ENCODE results near the gene APAF1.
"Not testable (repeated sequence)": the region's sequence is repeated elsewhere in the genome, so short reads cannot be mapped to it uniquely, and the experiment has no call there.

APAF1 gene, protein sequence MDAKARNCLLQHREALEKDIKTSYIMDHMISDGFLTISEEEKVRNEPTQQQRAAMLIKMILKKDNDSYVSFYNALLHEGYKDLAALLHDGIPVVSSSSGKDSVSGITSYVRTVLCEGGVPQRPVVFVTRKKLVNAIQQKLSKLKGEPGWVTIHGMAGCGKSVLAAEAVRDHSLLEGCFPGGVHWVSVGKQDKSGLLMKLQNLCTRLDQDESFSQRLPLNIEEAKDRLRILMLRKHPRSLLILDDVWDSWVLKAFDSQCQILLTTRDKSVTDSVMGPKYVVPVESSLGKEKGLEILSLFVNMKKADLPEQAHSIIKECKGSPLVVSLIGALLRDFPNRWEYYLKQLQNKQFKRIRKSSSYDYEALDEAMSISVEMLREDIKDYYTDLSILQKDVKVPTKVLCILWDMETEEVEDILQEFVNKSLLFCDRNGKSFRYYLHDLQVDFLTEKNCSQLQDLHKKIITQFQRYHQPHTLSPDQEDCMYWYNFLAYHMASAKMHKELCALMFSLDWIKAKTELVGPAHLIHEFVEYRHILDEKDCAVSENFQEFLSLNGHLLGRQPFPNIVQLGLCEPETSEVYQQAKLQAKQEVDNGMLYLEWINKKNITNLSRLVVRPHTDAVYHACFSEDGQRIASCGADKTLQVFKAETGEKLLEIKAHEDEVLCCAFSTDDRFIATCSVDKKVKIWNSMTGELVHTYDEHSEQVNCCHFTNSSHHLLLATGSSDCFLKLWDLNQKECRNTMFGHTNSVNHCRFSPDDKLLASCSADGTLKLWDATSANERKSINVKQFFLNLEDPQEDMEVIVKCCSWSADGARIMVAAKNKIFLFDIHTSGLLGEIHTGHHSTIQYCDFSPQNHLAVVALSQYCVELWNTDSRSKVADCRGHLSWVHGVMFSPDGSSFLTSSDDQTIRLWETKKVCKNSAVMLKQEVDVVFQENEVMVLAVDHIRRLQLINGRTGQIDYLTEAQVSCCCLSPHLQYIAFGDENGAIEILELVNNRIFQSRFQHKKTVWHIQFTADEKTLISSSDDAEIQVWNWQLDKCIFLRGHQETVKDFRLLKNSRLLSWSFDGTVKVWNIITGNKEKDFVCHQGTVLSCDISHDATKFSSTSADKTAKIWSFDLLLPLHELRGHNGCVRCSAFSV (N-terminal part only)

GRCh38 chr12:98644712-98645571 lies at the start of gene APAF1, which contains the start of gene IKBIP:
TSS of gene APAF1 (plus strand) at chr12:98645290. CDS start at chr12:98648360, 3,070 bp downstream.
TSS of gene IKBIP (minus strand) at chr12:98644788. CDS start at chr12:98644701, 87 bp downstream.
- DNase-seq (ENCODE audit: low read depth) = peak; percentile 74

GRCh38 chr12:98597313-98597712 lies 47.8 kb upstream of the APAF1 start:
- DNase-seq (ENCODE audit: low read depth) = not testable (repeated sequence)

- no peak for DNase-seq (ENCODE audit: low read depth)
Measured at GRCh38 chr12:98601924-98602323, 43.2 kb upstream of the APAF1 start.

- no peak for DNase-seq (ENCODE audit: low read depth)
Measured at GRCh38 chr12:98606359-98606988, 38.6 kb upstream of the APAF1 start.

DNA sequence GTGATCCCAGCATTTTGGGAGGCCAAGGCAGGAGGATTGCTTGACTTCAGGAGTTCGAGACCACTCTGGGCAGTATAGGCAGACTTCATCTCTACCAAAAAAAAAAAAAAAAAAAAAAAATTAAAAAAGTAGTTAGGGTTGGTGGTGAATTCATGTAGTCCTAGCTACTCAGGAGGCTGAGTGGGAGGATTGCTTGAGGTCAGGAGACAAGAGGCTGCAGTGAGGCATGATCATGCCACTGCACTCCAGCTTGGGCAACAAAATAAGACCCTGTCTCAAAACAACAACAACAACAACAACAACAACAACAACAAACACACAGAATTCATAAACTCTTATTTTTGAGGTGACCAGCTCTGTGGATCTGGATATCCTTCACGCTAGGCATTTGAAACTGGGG lies 34.5 kb upstream of the APAF1 start:
- no peak for DNase-seq (ENCODE audit: low read depth)

DNA sequence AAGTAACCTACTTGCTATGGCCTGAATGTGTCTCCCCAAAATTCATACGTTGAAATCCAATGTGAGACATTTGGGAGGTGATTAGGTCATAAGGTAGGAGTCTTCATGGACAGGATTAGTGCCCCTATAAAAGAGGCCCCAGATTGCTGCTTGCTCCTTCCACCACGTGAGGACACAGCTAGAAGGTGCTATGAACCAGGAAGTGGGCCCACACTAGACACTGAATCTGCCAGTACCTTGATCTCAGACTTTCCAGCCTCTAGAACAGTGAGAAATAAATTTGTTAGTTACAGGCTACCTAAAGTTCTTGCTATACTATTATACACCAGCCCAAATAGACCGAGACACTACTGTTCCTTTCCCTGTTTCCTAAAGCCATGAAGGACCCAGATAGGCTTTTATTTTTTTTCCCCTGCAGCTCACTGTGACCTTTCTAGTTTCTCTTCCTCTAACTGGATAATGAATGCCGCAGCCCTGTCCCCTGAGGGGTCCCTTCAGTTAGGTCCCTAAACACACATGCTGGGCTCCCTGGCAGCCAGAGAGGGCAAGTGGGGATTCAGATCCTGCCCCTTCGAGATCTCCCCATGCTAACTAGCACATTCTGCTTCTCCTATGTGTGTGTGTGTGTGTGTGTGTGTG lies 32.3 kb upstream of the APAF1 start:
- no peak for DNase-seq (ENCODE audit: low read depth)

- no peak for DNase-seq (ENCODE audit: low read depth)
Measured at GRCh38 chr12:98618952-98619351, 26.1 kb upstream of the APAF1 start.

DNA sequence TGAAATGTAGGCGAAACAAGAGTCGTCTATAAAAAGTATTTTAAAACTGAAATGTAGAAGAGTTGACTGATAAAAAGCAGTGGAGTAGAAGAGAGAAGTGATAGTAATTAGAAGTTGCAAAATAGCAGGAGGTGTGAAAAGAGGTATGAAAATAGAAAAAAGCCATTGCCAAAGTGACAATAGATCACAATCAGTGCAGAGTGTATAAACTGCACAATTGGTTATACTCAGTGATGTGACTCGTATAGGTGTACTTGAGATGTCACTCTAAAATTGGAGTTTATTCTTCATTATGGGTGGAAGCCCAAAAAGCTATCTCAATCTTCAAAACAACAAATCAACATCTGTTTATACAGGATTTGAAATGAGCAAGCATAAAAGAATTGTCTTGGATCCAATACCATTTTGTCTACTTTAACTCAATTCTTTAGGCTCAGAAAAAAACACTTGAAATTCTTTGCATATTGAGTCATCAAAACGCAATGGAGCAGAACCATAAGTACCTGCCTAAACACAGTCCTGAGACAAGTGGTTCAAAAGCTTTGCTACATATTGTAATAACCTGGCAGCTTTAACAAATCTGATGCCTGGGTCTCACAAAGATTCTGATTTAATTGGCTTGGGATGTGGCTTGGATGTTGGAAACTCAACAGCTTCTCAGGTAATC lies 9.3 kb upstream of the APAF1 start:
- DNase-seq (ENCODE audit: low read depth) = peak; percentile 64

DNA sequence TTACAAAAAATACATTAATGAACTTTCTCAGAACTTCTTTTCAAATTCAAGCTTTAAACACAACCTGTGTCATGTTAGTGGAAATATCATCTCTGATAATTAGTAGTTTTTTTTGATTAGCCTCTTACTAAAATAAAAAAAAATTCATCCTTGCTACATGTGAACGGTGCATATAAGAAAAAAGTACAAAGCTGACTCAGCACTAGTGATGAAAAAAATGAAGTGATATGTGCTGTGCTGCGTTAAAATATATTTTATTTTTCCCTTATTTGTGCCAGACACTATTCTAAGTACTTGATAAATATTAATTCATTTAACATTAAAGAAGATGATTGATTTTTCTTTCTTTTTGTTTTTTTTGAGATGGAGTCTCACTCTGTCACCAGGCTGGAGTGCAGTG lies 8.0 kb upstream of the APAF1 start:
- no peak for DNase-seq (ENCODE audit: low read depth)

- no peak for DNase-seq (ENCODE audit: low read depth)
Measured at GRCh38 chr12:98638009-98638408, 7.1 kb upstream of the APAF1 start.

- no peak for DNase-seq (ENCODE audit: low read depth)
Measured at GRCh38 chr12:98639491-98639890, 5.6 kb upstream of the APAF1 start.

GRCh38 chr12:98642801-98643200 lies 2.3 kb upstream of the APAF1 start:
- not testable (repeated sequence) for DNase-seq (ENCODE audit: low read depth)

DNA sequence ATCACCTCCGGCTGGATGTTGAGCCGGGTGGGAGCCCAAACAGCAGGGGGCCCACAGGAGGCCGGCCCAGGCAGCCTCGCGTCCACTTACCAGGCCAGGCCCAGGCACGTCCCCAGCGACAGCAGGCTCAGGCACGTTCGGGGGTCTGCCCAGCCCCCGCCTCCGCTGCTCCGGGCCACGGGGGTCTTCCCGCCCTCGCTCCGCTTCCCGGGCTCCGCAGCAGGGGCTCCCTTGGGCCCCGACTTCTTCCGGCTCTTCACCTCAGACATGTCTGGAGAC lies 718 bp upstream of the APAF1 start:
- DNase-seq (ENCODE audit: low read depth) = no peak

- DNase-seq (ENCODE audit: low read depth) = no peak
Measured at GRCh38 chr12:98645572-98646067, 530 bp downstream of the APAF1 start.

- DNase-seq (ENCODE audit: low read depth) = no peak
Measured at GRCh38 chr12:98646294-98647090, 1.4 kb downstream of the APAF1 start.

- no peak for DNase-seq (ENCODE audit: low read depth)
Measured at GRCh38 chr12:98651328-98651727, 6.2 kb downstream of the APAF1 start.

- DNase-seq (ENCODE audit: low read depth) = no peak
Measured at GRCh38 chr12:98653866-98654493, 8.9 kb downstream of the APAF1 start.

- no peak for DNase-seq (ENCODE audit: low read depth)
Measured at GRCh38 chr12:98656289-98657101, 11.4 kb downstream of the APAF1 start.
